ENCODE results near the gene CLIP3.

Gene CLIP3

GRCh38 chr19:36054733-36055686, 22.3 kb upstream of the CLIP3 start, which contains the start of gene WDR62:
Gene WDR62, plus strand, starts transcription at chr19:36054897. Its CDS starts 75 bp downstream, at chr19:36054972.
- H3K27me3 ChIP-seq (ENCODE audit: insufficient read depth, insufficient read length) = no peaks in the 10 kb centered on the region
- TF ChIP-seq YY1 (IDR thresholded peaks at IDR 0.05; ENCODE audit: insufficient read depth, insufficient read length) (no peak), ZNF274 (IDR thresholded peaks at IDR 0.05; ENCODE audit: low read depth, low read length) (no peak), SUZ12 (IDR thresholded peaks at IDR 0.05; ENCODE audit: extremely low read depth, insufficient read depth, insufficient read length) (no peak)
- peaks cover 24% of the 10 kb centered on the region for H3K36me3 ChIP-seq (ENCODE audit: insufficient read depth, insufficient read length, low read length)
- peaks cover 9% of the 10 kb centered on the region for H3K4me1 ChIP-seq (ENCODE audit: insufficient read depth, insufficient read length)
- H3K9me3 ChIP-seq (ENCODE audit: insufficient read depth, low read length) = no peaks in the 10 kb centered on the region
- H3K9ac ChIP-seq (ENCODE audit: insufficient read length, low read depth) = peak within 1 kb of the TSS; percentile 86
- peak; percentile 69 for DNase-seq (ENCODE audit: low read depth, low spot score)
- peak within 1 kb of the TSS; percentile 87 for H3K4me3 ChIP-seq (ENCODE audit: insufficient read length, low read depth)

GRCh38 chr19:36054119-36054732, 21.6 kb upstream of the CLIP3 start, which contains the start of gene THAP8:
Gene THAP8, minus strand, starts transcription at chr19:36054285. Its CDS starts 68 bp downstream, at chr19:36054217.
- DNase-seq (ENCODE audit: low read depth, low spot score) = peak; percentile 92
- H3K36me3 ChIP-seq (ENCODE audit: insufficient read depth, insufficient read length, low read length) = peaks cover 17% of the 10 kb centered on the region
- H3K9ac ChIP-seq (ENCODE audit: insufficient read length, low read depth) = peak within 1 kb of the TSS; percentile 86
- H3K27me3 ChIP-seq (ENCODE audit: insufficient read depth, insufficient read length) = no peaks in the 10 kb centered on the region
- no peak for TF ChIP-seq ZNF274 (IDR thresholded peaks at IDR 0.05; ENCODE audit: low read depth, low read length)
- TF ChIP-seq YY1 (IDR thresholded peaks at IDR 0.05; ENCODE audit: insufficient read depth, insufficient read length) = no peak
- TF ChIP-seq SUZ12 (IDR thresholded peaks at IDR 0.05; ENCODE audit: extremely low read depth, insufficient read depth, insufficient read length) = no peak
- peaks cover 9% of the 10 kb centered on the region for H3K4me1 ChIP-seq (ENCODE audit: insufficient read depth, insufficient read length)
- no peaks in the 10 kb centered on the region for H3K9me3 ChIP-seq (ENCODE audit: insufficient read depth, low read length)
- peak within 1 kb of the TSS; percentile 87 for H3K4me3 ChIP-seq (ENCODE audit: insufficient read length, low read depth)

- peaks cover 5% of the 10 kb centered on the region for H3K36me3 ChIP-seq (ENCODE audit: insufficient read depth, insufficient read length, low read length)
- peaks cover 6% of the 10 kb centered on the region for H3K4me1 ChIP-seq (ENCODE audit: insufficient read depth, insufficient read length)
- no peak for DNase-seq (ENCODE audit: low read depth, low spot score)
These were observed 19.0 kb upstream of the CLIP3 start for GRCh38 chr19:36051637-36052036.

GRCh38 chr19:36051236-36051635, 18.6 kb upstream of the CLIP3 start:
- Histone ChIP-seq H3K9ac (ENCODE audit: insufficient read length, low read depth) (peak overlapping the region; percentile 5), H3K4me3 (ENCODE audit: insufficient read length, low read depth) (no peak overlapping the region), H3K27me3 (ENCODE audit: insufficient read depth, insufficient read length) (no peaks in the 10 kb centered on the region), H3K9me3 (ENCODE audit: insufficient read depth, low read length) (no peaks in the 10 kb centered on the region), H3K4me1 (ENCODE audit: insufficient read depth, insufficient read length) (peaks cover 6% of the 10 kb centered on the region), H3K36me3 (ENCODE audit: insufficient read depth, insufficient read length, low read length) (peaks cover under 1% of the 10 kb centered on the region)
- DNase-seq (ENCODE audit: low read depth, low spot score) = peak; percentile 22
- no peak for TF ChIP-seq SUZ12 (IDR thresholded peaks at IDR 0.05; ENCODE audit: extremely low read depth, insufficient read depth, insufficient read length)

More at GRCh38 chr19:36051637-36052036, 19.0 kb upstream of the CLIP3 start:
- H3K9ac ChIP-seq (ENCODE audit: insufficient read length, low read depth) = peak overlapping the region; percentile 5
- no peak for TF ChIP-seq YY1 (IDR thresholded peaks at IDR 0.05; ENCODE audit: insufficient read depth, insufficient read length)
- H3K9me3 ChIP-seq (ENCODE audit: insufficient read depth, low read length) = no peaks in the 10 kb centered on the region
- no peak overlapping the region for H3K4me3 ChIP-seq (ENCODE audit: insufficient read length, low read depth)
- H3K27me3 ChIP-seq (ENCODE audit: insufficient read depth, insufficient read length) = no peaks in the 10 kb centered on the region

- no peak for DNase-seq (ENCODE audit: low read depth, low spot score)
- TF ChIP-seq YY1 (IDR thresholded peaks at IDR 0.05; ENCODE audit: insufficient read depth, insufficient read length) (no peak), SUZ12 (IDR thresholded peaks at IDR 0.05; ENCODE audit: extremely low read depth, insufficient read depth, insufficient read length) (no peak), ZNF274 (IDR thresholded peaks at IDR 0.05; ENCODE audit: low read depth, low read length) (no peak)
- H3K27me3 ChIP-seq (ENCODE audit: insufficient read depth, insufficient read length) = no peaks in the 10 kb centered on the region
- no peaks in the 10 kb centered on the region for H3K9me3 ChIP-seq (ENCODE audit: insufficient read depth, low read length)
- no peak overlapping the region for H3K4me3 ChIP-seq (ENCODE audit: insufficient read length, low read depth)
- peaks cover 9% of the 10 kb centered on the region for H3K4me1 ChIP-seq (ENCODE audit: insufficient read depth, insufficient read length)
- H3K36me3 ChIP-seq (ENCODE audit: insufficient read depth, insufficient read length, low read length) = no peaks in the 10 kb centered on the region
- H3K9ac ChIP-seq (ENCODE audit: insufficient read length, low read depth) = no peak overlapping the region
These were observed 16.5 kb upstream of the CLIP3 start for GRCh38 chr19:36049080-36049698.

GRCh38 chr19:36047835-36048234, 15.2 kb upstream of the CLIP3 start:
- H3K36me3 ChIP-seq (ENCODE audit: insufficient read depth, insufficient read length, low read length) = no peaks in the 10 kb centered on the region
- no peak overlapping the region for H3K4me3 ChIP-seq (ENCODE audit: insufficient read length, low read depth)
- no peaks in the 10 kb centered on the region for H3K27me3 ChIP-seq (ENCODE audit: insufficient read depth, insufficient read length)
- H3K9me3 ChIP-seq (ENCODE audit: insufficient read depth, low read length) = no peaks in the 10 kb centered on the region
- no peak for DNase-seq (ENCODE audit: low read depth, low spot score)
- no peak overlapping the region for H3K9ac ChIP-seq (ENCODE audit: insufficient read length, low read depth)
- TF ChIP-seq SUZ12 (IDR thresholded peaks at IDR 0.05; ENCODE audit: extremely low read depth, insufficient read depth, insufficient read length) (no peak), ZNF274 (IDR thresholded peaks at IDR 0.05; ENCODE audit: low read depth, low read length) (no peak), YY1 (IDR thresholded peaks at IDR 0.05; ENCODE audit: insufficient read depth, insufficient read length) (no peak)
- peaks cover 9% of the 10 kb centered on the region for H3K4me1 ChIP-seq (ENCODE audit: insufficient read depth, insufficient read length)

Data from NT2/D1 (cell line).